Effector memory CD8-positive, alpha-beta T cell (primary cell): Measurements from ENCODE around the gene UBE2O.

Experiments used
- ATAC-seq: fragments of 150-1000 bp; cut with Tn5 transposase; replicated peaks from 2 replicates; pipeline ENCODE4 v1.10.0; 2021; ENCODE audit warnings: mild to moderate bottlenecking, moderate library complexity
- DNase-seq, 3 experiments: peaks; one replicate each; pipeline ENCODE4 v3.0.0; 2021
- H3K27ac Mint-ChIP-seq, 2 donors: one replicate each; pipeline ENCODE4 v1.8.0; 2022; ENCODE audit warnings: mild to moderate bottlenecking in 2 of 2, mixed read lengths in 2 of 2, moderate library complexity in 2 of 2
- H3K27me3 Mint-ChIP-seq, 2 donors: one replicate each; pipeline ENCODE4 v1.8.0; 2022; ENCODE audit warnings: mixed read lengths in 2 of 2
- H3K36me3 Mint-ChIP-seq: one replicate; pipeline ENCODE4 v1.8.0; 2022; ENCODE audit warnings: mild to moderate bottlenecking, moderate library complexity, mixed read lengths; ENCODE audit not compliant: insufficient read depth
- H3K4me1 Mint-ChIP-seq, 2 donors: one replicate each; pipeline ENCODE4 v1.8.0; 2022; ENCODE audit warnings: low read depth in 2 of 2, mixed read lengths in 2 of 2
- H3K4me3 Mint-ChIP-seq, 2 donors: one replicate each; pipeline ENCODE4 v1.8.0; 2022; ENCODE audit warnings: mild to moderate bottlenecking in 2 of 2, mixed read lengths in 2 of 2, moderate library complexity in 2 of 2
- H3K9me3 Mint-ChIP-seq, 2 donors: one replicate each; pipeline ENCODE4 v1.8.0; 2022; ENCODE audit warnings: mixed read lengths in 2 of 2

The UBE2O gene

DNA sequence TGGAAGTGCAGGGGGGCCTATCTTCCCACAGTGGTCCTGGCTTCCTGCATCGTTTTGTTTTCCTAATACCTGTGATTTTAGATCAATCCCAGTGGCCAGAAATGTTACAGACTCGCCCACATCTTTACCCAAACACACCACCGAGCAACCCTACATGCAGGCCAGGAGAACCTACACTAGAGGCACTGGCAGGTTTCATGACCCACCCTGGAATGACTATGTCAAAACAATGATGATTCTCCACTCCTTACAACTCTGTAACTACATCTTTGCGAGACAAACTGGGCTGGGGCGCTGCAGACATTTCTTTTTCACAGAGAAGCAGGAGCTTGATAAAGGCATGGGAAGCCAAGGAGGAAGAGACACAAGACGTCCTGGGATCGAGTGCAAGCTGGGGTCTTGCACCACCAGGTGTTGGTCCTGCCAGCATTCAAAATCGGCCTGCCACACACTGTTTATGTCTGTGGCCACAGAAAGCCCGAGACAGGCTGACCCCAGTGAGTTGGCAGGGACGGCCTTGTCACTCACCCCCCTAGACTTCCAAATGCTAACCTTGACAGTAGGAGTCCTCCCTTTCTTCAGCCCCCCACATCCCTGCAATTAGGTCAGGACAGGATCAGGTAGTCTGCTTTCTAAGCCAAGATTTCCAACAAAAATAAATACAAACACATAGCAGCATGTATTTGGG is 32.5 kb downstream of the UBE2O start:
- H3K9me3 Mint-ChIP-seq, result no peaks in the 10 kb centered on the region
- H3K27me3 Mint-ChIP-seq, result no peaks in the 10 kb centered on the region
- DNase-seq (no peak), ATAC-seq (no peak)
- peak overlapping the region; percentile 38 to 71 for H3K27ac Mint-ChIP-seq
- H3K4me1 Mint-ChIP-seq, result peaks cover 27 to 30% of the 10 kb centered on the region in 2 donors
- no peak overlapping the region for H3K4me3 Mint-ChIP-seq
- peaks cover 10% of the 10 kb centered on the region for H3K36me3 Mint-ChIP-seq

DNA sequence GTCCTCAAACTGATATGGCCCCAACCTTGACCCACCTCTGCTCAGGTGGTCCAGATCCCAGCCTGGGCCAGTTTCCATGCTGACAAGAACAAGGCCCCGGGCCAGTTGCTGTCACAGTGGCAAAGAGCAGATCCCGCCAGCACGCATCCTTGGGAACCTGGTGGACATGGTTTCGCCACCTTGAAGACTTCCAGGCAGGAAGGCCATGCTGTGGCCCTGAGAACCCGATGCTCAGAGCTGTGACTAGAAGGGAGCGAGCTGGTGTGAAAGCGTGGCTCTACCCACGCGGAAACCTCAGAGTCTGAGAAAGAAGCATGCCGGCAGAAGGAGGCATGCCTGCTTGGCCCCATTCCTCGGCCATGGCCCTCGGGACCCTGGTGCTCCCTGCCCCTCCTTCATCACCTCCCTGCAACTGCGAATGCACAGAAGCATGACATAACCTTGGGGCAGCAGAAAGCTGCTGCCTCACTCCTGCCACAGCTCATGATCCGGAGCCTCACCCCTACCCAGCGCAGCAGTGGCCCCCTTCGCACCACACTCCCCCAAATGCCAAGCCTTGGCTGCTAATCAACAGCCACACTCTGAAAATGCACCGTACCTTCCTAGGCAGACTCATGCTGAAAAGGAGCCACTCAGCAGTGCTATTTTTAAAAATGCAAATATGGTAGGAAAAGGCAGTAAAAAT is 33.2 kb downstream of the UBE2O start:
- H3K4me1 Mint-ChIP-seq, result peaks cover 27% of the 10 kb centered on the region in 2 donors
- peaks cover 7% of the 10 kb centered on the region for H3K36me3 Mint-ChIP-seq
- H3K9me3 Mint-ChIP-seq, result no peaks in the 10 kb centered on the region
- DNase-seq (no peak), ATAC-seq (no peak)
- no peaks in the 10 kb centered on the region for H3K27me3 Mint-ChIP-seq
- peak overlapping the region; percentile 19 to 38 for H3K27ac Mint-ChIP-seq
- H3K4me3 Mint-ChIP-seq, result no peak overlapping the region

DNA sequence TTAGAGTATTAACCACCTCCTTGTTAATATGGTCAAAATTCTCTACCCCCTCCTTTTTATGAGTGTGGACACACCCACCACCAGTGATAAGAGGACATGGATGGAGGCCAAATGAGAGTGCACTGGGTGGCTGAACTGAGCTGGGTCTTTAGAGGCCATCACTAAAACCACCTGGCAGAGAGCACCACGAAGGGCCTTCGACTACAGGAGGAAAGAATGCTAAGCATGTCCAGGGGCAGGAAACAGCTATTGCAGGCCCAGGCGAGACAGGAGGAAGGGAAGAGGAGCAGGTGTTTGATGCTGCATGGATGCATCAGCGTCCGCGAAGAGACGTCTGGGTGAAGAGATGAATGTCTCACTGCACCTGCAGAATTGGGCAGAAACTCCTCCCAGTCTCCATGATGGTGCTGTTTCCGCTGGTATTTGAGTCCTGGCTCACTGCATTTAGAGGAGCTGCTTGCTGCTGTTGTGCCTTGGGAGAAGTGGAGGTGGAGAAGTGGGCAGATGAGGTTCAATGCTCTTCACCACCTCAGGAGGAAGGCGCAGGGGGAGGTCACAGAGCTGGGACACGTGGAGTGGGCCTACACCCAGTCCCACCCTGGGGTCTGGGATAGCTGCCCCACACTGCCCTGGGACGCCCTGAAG is 35.3 kb downstream of the UBE2O start:
- DNase-seq, result no peak
- peak overlapping the region; percentile 54 to 71 for H3K27ac Mint-ChIP-seq
- no peaks in the 10 kb centered on the region for H3K27me3 Mint-ChIP-seq
- peaks cover 3% of the 10 kb centered on the region for H3K36me3 Mint-ChIP-seq
- H3K9me3 Mint-ChIP-seq, result no peaks in the 10 kb centered on the region
- ATAC-seq, result no peak
- peaks cover 23 to 24% of the 10 kb centered on the region in 2 donors for H3K4me1 Mint-ChIP-seq
- no peak overlapping the region for H3K4me3 Mint-ChIP-seq

DNA sequence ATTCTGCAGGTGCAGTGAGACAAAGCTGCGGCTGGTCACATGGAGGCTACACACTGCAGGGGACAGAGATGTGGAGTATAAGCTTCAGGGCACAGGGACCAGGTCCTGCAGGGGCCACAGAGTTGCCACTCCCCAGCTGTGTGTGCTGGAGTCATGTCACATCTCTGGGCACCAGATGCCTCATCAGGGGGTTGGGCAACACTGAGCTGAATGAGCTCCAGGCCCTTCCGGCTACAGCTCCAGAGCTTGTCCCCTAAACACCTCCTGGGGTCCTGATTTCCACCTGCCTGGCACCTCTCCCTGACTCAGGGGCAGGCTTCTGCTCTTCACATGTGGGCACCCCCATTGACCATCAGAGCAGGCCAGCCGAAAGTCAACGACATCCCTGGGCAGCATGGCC is 36.1 kb downstream of the UBE2O start:
- DNase-seq (no peak), ATAC-seq (no peak)
- Mint-ChIP-seq H3K27me3 (no peaks in the 10 kb centered on the region), H3K4me3 (no peak overlapping the region), H3K9me3 (no peaks in the 10 kb centered on the region), H3K27ac (peak overlapping the region in 1 of 2 donors; percentile 54), H3K4me1 (peaks cover 22% of the 10 kb centered on the region in 2 donors), H3K36me3 (peaks cover 3% of the 10 kb centered on the region)

DNA sequence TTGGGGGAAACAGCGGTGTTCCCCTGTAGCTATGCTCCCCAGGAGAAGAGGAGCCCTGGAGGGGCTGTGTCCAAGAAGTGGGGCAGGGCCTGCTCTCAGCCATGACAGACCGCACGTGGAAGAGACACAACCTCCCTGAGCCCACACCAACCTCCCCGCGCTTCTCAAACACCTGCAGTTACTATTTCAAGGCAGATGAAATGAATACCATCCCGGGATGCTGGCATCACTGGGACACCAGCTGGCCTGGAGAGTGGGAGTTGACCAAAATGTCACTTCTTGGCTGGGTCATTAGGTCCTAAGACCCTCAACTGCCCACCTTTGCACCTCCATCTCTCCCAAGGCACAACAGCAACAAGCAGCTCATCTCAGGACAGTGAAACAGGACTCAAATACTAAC is 36.5 kb downstream of the UBE2O start:
- peaks cover 20 to 22% of the 10 kb centered on the region in 2 donors for H3K4me1 Mint-ChIP-seq
- peak overlapping the region in 1 of 2 donors; percentile 54 for H3K27ac Mint-ChIP-seq
- H3K36me3 Mint-ChIP-seq, result peaks cover 3% of the 10 kb centered on the region
- no peak for ATAC-seq
- no peak for DNase-seq
- H3K4me3 Mint-ChIP-seq, result no peak overlapping the region
- no peaks in the 10 kb centered on the region for H3K9me3 Mint-ChIP-seq
- H3K27me3 Mint-ChIP-seq, result no peaks in the 10 kb centered on the region

DNA sequence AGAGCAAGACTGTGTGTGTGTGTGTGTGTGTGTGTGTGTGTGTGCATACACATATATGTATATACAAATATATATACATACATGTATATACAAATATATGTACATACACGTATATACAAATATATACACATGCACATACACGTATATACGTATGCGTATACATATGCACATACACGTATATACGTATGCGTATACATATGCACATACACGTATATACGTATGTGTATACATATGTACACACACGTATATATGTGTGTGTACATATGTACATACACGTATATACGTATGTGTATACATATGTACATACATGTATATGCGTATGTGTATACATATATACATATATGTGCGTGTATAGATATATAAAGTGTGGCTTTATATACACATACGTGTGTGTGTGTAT is 37.2 kb downstream of the UBE2O start:
- Mint-ChIP-seq H3K36me3 (peaks cover 3% of the 10 kb centered on the region), H3K27ac (no peak overlapping the region), H3K4me1 (peaks cover 19 to 20% of the 10 kb centered on the region in 2 donors)

DNA sequence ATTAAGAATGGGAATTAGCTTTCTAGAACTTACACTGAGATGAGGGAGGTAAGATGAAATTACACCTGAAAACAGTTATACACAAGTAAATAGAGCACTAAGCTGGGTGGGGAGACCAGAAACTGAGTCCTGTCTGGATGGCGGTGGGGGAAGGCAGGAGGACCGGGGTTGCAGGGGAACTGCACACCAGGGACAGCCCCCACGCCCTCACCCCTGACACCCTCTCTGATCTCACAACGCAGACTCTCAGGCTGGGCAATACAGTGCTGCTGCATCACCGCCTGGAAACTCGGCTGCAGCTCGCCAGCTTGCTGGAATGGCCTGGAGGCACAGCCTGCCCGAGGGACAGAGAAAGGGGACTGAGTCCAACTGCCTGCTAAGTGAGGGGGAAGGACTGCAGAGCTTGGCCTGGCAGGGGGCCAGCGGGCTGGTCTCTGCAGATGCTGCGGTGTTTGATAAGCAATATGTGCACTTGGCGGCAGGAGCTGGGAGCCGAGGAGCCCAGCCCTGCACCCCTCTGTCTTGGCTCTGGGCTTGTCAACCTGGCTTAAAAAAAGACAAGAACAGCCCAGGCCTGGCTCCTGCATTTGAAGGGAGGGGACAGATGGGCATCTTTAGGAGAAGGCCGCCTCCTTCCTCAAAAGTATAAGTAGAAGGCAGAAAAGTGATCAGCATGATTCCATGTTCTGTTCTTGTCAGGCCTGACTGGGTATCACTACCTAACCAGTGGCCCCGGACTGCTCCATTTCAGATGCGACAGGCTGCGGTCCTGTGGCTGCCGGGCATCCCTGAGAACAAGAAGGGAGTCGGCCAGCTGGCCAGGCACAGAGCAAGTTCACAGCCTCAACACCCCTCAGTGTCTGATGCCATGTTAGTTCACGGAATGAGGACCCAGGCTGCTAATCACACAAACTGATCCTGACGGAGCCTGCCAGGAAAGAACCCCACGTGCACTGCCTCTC is 38.3 kb downstream of the UBE2O start:
- H3K9me3 Mint-ChIP-seq, result no peaks in the 10 kb centered on the region
- H3K27me3 Mint-ChIP-seq, result no peaks in the 10 kb centered on the region
- ATAC-seq (no peak), DNase-seq (no peak)
- no peak overlapping the region for H3K4me3 Mint-ChIP-seq
- peaks cover 8 to 13% of the 10 kb centered on the region in 2 donors for H3K4me1 Mint-ChIP-seq
- H3K27ac Mint-ChIP-seq, result peak overlapping the region in 1 of 2 donors; percentile 54
- peaks cover 3% of the 10 kb centered on the region for H3K36me3 Mint-ChIP-seq

More for the DNA sequence above, 37.2 kb downstream of the UBE2O start:
- H3K9me3 Mint-ChIP-seq, result no peaks in the 10 kb centered on the region
- H3K4me3 Mint-ChIP-seq, result no peak overlapping the region
- DNase-seq, result no peak
- no peak for ATAC-seq
- no peaks in the 10 kb centered on the region for H3K27me3 Mint-ChIP-seq

DNA sequence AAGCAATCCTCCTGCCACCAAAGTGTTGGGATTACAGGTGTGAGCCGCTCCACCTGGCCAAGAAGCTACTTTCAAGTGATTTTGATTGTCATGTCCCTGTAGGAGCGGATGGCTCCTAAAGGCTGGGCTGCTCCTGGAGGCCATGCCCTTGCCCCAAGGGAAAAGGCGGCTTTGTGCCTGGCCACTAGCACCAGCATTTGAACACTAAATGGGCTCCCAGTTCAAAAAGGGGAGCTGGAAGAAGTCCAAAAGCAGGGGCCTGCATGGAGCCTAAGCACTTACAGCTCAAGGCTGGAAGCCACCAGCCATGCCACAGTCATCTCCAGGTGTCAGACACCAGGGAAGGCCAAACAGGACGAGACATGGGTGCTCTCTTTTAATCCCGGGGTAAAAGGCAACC is 41.7 kb downstream of the UBE2O start:
- ATAC-seq, result no peak
- Mint-ChIP-seq H3K4me3 (no peak overlapping the region), H3K4me1 (peaks cover 3 to 10% of the 10 kb centered on the region in 2 donors), H3K9me3 (no peaks in the 10 kb centered on the region), H3K36me3 (no peaks in the 10 kb centered on the region), H3K27ac (no peak overlapping the region), H3K27me3 (no peaks in the 10 kb centered on the region)
- DNase-seq, result no peak

DNA sequence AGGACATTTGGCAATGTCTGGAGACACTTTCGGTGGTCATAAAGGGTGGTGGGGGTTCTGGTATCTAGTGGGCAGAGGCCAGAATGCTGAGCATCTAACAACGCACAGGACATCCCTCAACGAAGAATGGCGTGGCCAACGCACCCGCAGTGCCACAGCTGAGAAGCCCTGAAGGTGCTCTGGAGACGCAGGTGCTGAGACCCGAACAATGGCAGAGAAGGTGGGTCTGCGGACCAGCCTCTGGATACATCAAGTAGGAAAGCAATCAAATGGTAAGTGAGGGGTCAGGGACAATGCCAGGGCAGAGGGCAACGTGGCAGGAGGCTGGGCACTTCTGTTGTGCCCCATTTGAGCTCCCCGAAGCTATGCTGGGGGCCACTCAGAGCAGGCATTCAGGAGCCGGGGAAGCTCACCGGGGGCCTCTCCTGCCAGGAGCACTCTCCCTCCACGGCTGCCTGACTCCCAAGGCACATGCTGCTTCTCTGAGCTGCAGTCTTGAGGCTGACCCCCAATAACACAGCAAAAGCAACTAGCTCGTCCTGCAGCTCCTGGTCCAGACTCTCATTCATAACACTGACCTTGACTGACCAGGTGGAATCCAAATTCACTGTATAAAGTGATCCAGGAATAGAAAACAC is 42.5 kb downstream of the UBE2O start:
- no peak for DNase-seq
- no peak overlapping the region for H3K4me3 Mint-ChIP-seq
- no peak for ATAC-seq
- no peaks in the 10 kb centered on the region for H3K9me3 Mint-ChIP-seq
- peak overlapping the region in 1 of 2 donors; percentile 79 for H3K27ac Mint-ChIP-seq
- peaks cover 3 to 13% of the 10 kb centered on the region in 2 donors for H3K4me1 Mint-ChIP-seq
- H3K27me3 Mint-ChIP-seq, result no peaks in the 10 kb centered on the region
- no peaks in the 10 kb centered on the region for H3K36me3 Mint-ChIP-seq

DNA sequence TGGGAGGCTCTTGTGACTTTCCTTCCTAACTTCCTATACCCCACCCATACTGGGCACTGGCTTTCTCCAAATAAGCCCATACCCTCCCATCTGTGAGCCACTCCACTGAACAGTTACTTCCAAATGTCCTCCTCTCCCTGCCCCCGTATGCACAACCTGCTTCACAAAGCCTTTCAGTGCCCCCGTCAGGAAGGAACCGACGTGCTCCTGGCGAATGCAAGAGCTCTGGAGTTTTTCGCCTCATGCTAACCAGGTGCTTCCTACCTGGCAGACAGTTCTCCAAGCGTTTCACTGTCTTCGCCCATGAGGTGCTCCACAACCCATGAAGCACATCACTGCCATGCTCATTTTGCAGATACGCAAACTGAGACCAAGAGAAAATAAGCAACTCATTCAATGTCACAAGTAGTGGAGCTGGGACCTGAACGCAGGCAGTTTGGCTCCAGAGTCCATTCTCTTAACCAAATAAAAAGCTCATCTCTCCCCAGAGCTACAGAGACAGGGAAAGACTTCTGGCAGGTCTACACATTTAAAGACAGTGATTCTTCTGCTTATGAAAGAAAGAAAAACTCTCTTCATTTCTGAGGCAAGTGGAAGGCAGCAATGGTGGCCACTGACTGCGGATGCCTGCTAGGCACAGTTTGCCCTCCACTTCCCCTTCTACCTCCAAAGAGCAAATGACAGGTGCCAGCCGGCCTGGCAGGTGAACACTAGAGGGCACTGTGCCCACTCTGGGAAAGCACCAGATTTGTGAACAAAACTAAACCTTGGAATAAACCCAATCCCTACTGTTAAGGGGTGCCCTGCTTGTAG is 44.7 kb downstream of the UBE2O start:
- H3K27ac Mint-ChIP-seq, result peak overlapping the region; percentile 41 to 52

DNA sequence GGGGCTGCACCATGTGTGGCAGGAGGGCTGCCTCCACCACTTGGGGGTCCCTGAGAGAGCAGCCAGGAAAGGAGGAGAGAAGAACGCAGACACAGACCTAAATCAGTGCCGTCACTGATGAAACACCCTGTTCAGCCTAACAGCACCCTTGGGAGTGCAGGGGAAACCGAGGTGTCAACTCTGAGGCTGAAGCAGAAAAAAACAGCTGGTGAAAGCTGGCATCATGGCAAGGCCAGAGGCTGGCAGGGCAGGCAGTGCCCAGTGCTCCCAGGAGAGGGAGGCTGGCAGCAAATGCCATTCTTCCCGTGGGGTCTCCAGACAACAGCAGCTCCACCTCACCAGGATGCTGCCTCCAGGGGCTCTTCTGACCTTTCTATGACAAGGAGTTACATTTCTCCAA is 45.4 kb downstream of the UBE2O start:
- H3K4me3 Mint-ChIP-seq, result no peak overlapping the region
- DNase-seq, result no peak
- peaks cover 15% of the 10 kb centered on the region for H3K36me3 Mint-ChIP-seq
- H3K9me3 Mint-ChIP-seq, result no peaks in the 10 kb centered on the region
- no peaks in the 10 kb centered on the region for H3K27me3 Mint-ChIP-seq
- H3K4me1 Mint-ChIP-seq, result peaks cover 6 to 17% of the 10 kb centered on the region in 2 donors
- ATAC-seq, result no peak
- H3K27ac Mint-ChIP-seq, result no peak overlapping the region

More for the DNA sequence above, 44.7 kb downstream of the UBE2O start:
- ATAC-seq (peak; percentile 86), DNase-seq (peak; percentile 65 to 68 (median 66))
- no peak overlapping the region for H3K4me3 Mint-ChIP-seq
- H3K9me3 Mint-ChIP-seq, result no peaks in the 10 kb centered on the region
- H3K36me3 Mint-ChIP-seq, result peaks cover 10% of the 10 kb centered on the region
- H3K4me1 Mint-ChIP-seq, result peaks cover 6 to 17% of the 10 kb centered on the region in 2 donors
- no peaks in the 10 kb centered on the region for H3K27me3 Mint-ChIP-seq
